Esophagus squamous epithelium (tissue), 5 donors: ENCODE measurements around the gene PLA2G2F. TPM values are rescaled to one million over a fixed set of nuclear protein-coding genes. Genes with fewer than 3 reads are reported as not detected.

Source experiments
- DNase-seq: peaks from one replicate; lab custom pipeline; 2025; lab: John Stamatoyannopoulos, UW
- H3K27ac ChIP-seq, 4 donors: fragments of 200-600 bp; sonication (generic); one replicate each; pipeline ENCODE4 v1.5.1; 2016 to 2019; ENCODE audit warnings: mild to moderate bottlenecking in 1 of 4
- H3K27me3 ChIP-seq, 4 donors: fragments of 200-600 bp; sonication (generic); 1 replicate in 3 of 4; 2 replicates in 1 of 4; pipeline versions ENCODE4 v1.5.1 to v1.6.0; 2017 to 2021; ENCODE audit warnings: antibody characterized with exemption in 1 of 4
- H3K36me3 ChIP-seq, 3 donors: fragments of 200-600 bp; sonication (generic); one replicate each; pipeline ENCODE4 v1.5.1; 2016 to 2019
- H3K4me1 ChIP-seq, 3 donors: fragments of 200-600 bp; sonication (generic); one replicate each; pipeline ENCODE4 v1.5.1; 2017 to 2019
- H3K4me3 ChIP-seq, 4 donors: fragments of 200-600 bp; sonication (generic); 1 replicate in 3 of 4; 2 replicates in 1 of 4; pipeline ENCODE4 v1.5.1; 2016 to 2019; ENCODE audit warnings: mild to moderate bottlenecking in 2 of 4, moderate library complexity in 1 of 4
- H3K9me3 ChIP-seq, 3 donors: fragments of 200-600 bp; sonication (generic); one replicate each; pipeline ENCODE4 v1.5.1; 2016 to 2019
- CTCF ChIP-seq, 6 experiments: fragments of 450-650 bp in 4 of 6; fragments of 200-600 bp in 2 of 6; sonication (generic) in 2 of 6; IDR thresholded peaks; one replicate each; pipeline ENCODE4 v1.5.1; 2016 to 2019; ENCODE audit warnings: antibody characterized with exemption in 6 of 6, mild to moderate bottlenecking in 4 of 6, moderate library complexity in 4 of 6
- POLR2A ChIP-seq, 4 donors: fragments of 450-650 bp; IDR thresholded peaks; one replicate each; pipeline ENCODE4 v1.6.1; 2017; ENCODE audit warnings: antibody characterized with exemption in 4 of 4, mild to moderate bottlenecking in 4 of 4, moderate library complexity in 3 of 4
- WGBS, 2 donors: methylation state at CpG; one replicate each; pipeline ENCODE4 v1.1.5; 2018; 5-methylcytosine and 5-hydroxymethylcytosine counted together
- intact Hi-C: fragments of 100-400 bp; cut with DNase I; formaldehyde crosslinking; loops from one replicate; pipeline ENCODE4 v1.15.0; 2022
- total RNA-seq, 4 donors: library from RNA; depleted of rRNA; stranded (reverse); fragments of >200 nt; gene quantifications; one replicate each; pipeline ENCODE4 v1.1.0, GENCODE V29; 2016
- donor health status: DM: yes; HTN: yes; CAD: no.

PLA2G2F gene
- total RNA-seq, 4 donors from 2014 or later = 0.48 TPM; not detected in 3

- no peak for TF ChIP-seq CTCF (IDR thresholded peaks at IDR 0.05)
- TF ChIP-seq POLR2A (IDR thresholded peaks at IDR 0.05) = no peak
- Histone ChIP-seq H3K27me3 (peaks cover 0 to 18% (median 0%) of the 10 kb centered on the region in 4 donors), H3K27ac (peak overlapping the region in 2 of 4 donors; percentile 63 to 66), H3K9me3 (no peaks in the 10 kb centered on the region), H3K4me3 (no peak overlapping the region), H3K36me3 (no peaks in the 10 kb centered on the region), H3K4me1 (peaks cover 0 to 14% (median 11%) of the 10 kb centered on the region in 3 donors)
- no peak for DNase-seq
- 39 to 58% methylated on average over 5 of the region's 5 CpGs for WGBS, 2 donors
- intact Hi-C loops = no loop called here
Observed at GRCh38 chr1:20093940-20094391, 45.2 kb upstream of the PLA2G2F start.

- intact Hi-C loops = loop anchor here (5.0 kb wide), 1 partner anchor 57 kb away; no protein-coding TSS in a partner anchor
- DNase-seq = no peak
- H3K27me3 ChIP-seq = peaks cover 0 to 8% (median 0%) of the 10 kb centered on the region in 4 donors
- H3K4me1 ChIP-seq = peaks cover 0 to 14% (median 11%) of the 10 kb centered on the region in 3 donors
- H3K4me3 ChIP-seq = no peak overlapping the region
- H3K36me3 ChIP-seq = no peaks in the 10 kb centered on the region
- peak overlapping the region in 2 of 4 donors; percentile 61 to 66 for H3K27ac ChIP-seq
- WGBS, 2 donors = 50 to 64% methylated on average over 4 of the region's 5 CpGs
- TF ChIP-seq CTCF (IDR thresholded peaks at IDR 0.05) = no peak
- TF ChIP-seq POLR2A (IDR thresholded peaks at IDR 0.05) = no peak
- H3K9me3 ChIP-seq = no peaks in the 10 kb centered on the region
Observed at GRCh38 chr1:20095564-20096434, 43.3 kb upstream of the PLA2G2F start.

- TF ChIP-seq POLR2A (IDR thresholded peaks at IDR 0.05) (no peak), CTCF (IDR thresholded peaks at IDR 0.05) (no peak)
- Histone ChIP-seq H3K36me3 (no peaks in the 10 kb centered on the region), H3K4me1 (peaks cover 0 to 18% (median 15%) of the 10 kb centered on the region in 3 donors), H3K27ac (no peak overlapping the region), H3K9me3 (no peaks in the 10 kb centered on the region), H3K27me3 (peaks cover 0 to 12% (median 0%) of the 10 kb centered on the region in 4 donors), H3K4me3 (no peak overlapping the region)
- intact Hi-C loops = loop anchor here (5.0 kb wide), 1 partner anchor 55 kb away; no protein-coding TSS in a partner anchor
- DNase-seq = no peak
- WGBS, 2 donors = 67 to 72% methylated on average over 7 of the region's 7 CpGs
Observed at GRCh38 chr1:20096840-20097447, 42.2 kb upstream of the PLA2G2F start.

- no peaks in the 10 kb centered on the region for H3K9me3 ChIP-seq
- TF ChIP-seq POLR2A (IDR thresholded peaks at IDR 0.05) (no peak), CTCF (IDR thresholded peaks at IDR 0.05) (no peak)
- H3K36me3 ChIP-seq = no peaks in the 10 kb centered on the region
- intact Hi-C loops = loop anchor here (5.0 kb wide), 1 partner anchor 53 kb away; no protein-coding TSS in a partner anchor
- H3K27me3 ChIP-seq = peaks cover 0 to 4% (median 0%) of the 10 kb centered on the region in 4 donors
- WGBS, 2 donors = 48 to 54% methylated on average over 3 of the region's 3 CpGs
- H3K27ac ChIP-seq = no peak overlapping the region
- DNase-seq = no peak
- peaks cover 0 to 14% (median 14%) of the 10 kb centered on the region in 3 donors for H3K4me1 ChIP-seq
- H3K4me3 ChIP-seq = no peak overlapping the region
Observed at GRCh38 chr1:20099533-20099932, 39.6 kb upstream of the PLA2G2F start.
